Ectodermal cell (in vitro differentiated cells): Measurements from ENCODE around the gene PARD3B.

Experiments
- H3K27ac ChIP-seq: 2 replicates; pipeline ENCODE4 v1.7.0; 2013; ENCODE audit warnings: mild to moderate bottlenecking, low read depth, low read length; ENCODE audit not compliant: insufficient read depth, poor library complexity, severe bottlenecking
- H3K27me3 ChIP-seq: 2 replicates; pipeline ENCODE4 v1.7.0; 2013; ENCODE audit warnings: mild to moderate bottlenecking, low read length; ENCODE audit not compliant: insufficient read depth, control insufficient read depth, poor library complexity, severe bottlenecking
- H3K36me3 ChIP-seq: one replicate; pipeline ENCODE4 v1.7.0; 2013; ENCODE audit warnings: low read length; ENCODE audit not compliant: control insufficient read depth, insufficient read depth
- H3K4me1 ChIP-seq: one replicate; pipeline ENCODE4 v1.7.0; 2013; ENCODE audit warnings: low read length; ENCODE audit not compliant: control insufficient read depth, insufficient read depth
- H3K4me3 ChIP-seq: 2 replicates; pipeline ENCODE4 v1.7.0; 2013; ENCODE audit warnings: low read depth, low read length, control low read depth; ENCODE audit not compliant: insufficient read depth
- H3K9me3 ChIP-seq: 2 replicates; pipeline ENCODE4 v1.7.0; 2013; ENCODE audit warnings: mild to moderate bottlenecking, low read length, moderate library complexity; ENCODE audit not compliant: control insufficient read depth
- WGBS, 2 experiments: methylation state at CpG; one replicate each; pipeline ENCODE4 v1.1.7; 2013; ENCODE audit warnings: missing lambda C conversion rate in 2 of 2; 5-methylcytosine and 5-hydroxymethylcytosine counted together

The PARD3B gene

DNA sequence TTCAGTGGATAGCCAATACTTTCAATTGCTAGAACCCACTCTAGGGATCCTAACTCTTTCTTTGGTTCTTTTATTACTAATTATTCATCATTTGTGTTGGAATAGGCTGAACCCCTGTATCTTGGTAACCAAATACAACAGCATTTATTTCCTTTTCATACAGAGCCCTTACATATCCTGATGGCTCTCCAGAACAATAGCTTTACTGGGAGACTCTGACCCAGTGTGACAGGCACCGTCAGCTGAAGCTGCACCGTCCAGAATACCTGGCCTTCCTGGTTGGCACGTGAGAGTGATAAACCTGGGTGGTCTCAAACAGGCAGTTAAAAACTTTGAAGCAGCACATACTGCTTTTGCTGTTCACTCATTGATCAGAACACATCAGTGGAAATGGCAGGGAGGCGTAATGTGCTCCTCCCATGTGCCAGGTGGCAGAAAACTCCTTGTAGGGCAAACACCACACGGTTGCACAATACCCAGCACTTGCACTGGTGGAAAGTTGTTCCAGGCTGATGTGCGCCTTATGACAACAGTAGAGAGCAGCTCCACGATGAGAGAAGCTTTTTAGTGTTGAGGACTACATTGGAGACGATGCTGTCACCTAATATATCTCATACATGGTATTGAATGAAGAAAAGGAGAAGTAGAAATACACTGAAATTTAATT is 456.2 kb downstream of the PARD3B start:
- H3K27me3 ChIP-seq = no peaks in the 10 kb centered on the region
- no peaks in the 10 kb centered on the region for H3K36me3 ChIP-seq
- WGBS, 2 experiments = 90 to 95% methylated on average over 6 to 8 of the region's 8 CpGs
- H3K4me1 ChIP-seq = no peaks in the 10 kb centered on the region
- no peak overlapping the region for H3K27ac ChIP-seq
- H3K4me3 ChIP-seq = no peak overlapping the region
- H3K9me3 ChIP-seq = no peaks in the 10 kb centered on the region

DNA sequence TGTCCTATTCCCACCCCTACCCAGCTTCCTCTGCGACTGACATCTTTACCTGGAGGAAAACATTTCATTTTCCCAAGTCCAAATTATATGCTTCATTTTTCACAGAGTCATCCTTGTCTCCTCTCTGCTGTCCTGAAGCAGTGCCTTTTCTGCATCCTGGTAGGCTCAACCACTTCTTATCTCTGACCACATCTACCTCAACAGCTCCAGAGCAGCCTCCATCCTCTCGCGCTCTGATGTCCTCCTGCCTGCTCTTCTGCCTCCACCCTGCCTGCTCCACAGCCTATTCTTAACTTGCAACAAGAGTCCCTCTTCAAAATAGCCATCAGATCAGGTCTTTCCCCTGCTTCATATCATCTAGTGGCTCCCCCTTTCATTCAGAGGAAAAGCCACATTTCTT is 457.1 kb downstream of the PARD3B start:
- 90 to 92% methylated on average over 3 of the region's 3 CpGs for WGBS, 2 experiments
- H3K4me1 ChIP-seq = no peaks in the 10 kb centered on the region
- no peak overlapping the region for H3K4me3 ChIP-seq
- no peaks in the 10 kb centered on the region for H3K9me3 ChIP-seq
- H3K27me3 ChIP-seq = no peaks in the 10 kb centered on the region
- no peak overlapping the region for H3K27ac ChIP-seq
- no peaks in the 10 kb centered on the region for H3K36me3 ChIP-seq

DNA sequence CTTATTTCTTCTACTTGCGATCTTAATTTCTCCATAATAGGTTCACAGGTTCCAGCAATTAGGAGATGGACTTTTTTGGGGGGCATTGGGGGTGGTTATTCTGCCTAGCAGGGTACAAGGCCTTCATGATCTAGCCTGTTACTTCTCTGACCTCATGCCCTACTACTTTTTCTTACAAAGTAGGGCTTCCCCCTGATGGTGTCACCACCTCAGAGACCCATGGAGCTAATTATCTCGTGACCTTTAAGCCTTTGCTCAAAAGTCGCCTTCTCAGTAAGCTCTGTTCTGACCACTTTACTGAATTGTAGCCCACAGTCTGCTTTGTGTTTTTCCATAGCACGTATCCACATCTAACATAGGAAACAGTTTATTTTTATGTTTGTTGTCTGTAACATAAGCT is 458.0 kb downstream of the PARD3B start:
- Histone ChIP-seq H3K4me1 (no peaks in the 10 kb centered on the region), H3K27me3 (no peaks in the 10 kb centered on the region), H3K4me3 (no peak overlapping the region), H3K36me3 (no peaks in the 10 kb centered on the region), H3K27ac (no peak overlapping the region), H3K9me3 (no peaks in the 10 kb centered on the region)
- WGBS, 2 experiments = 93% methylated on average over 3 to 4 of the region's 4 CpGs

DNA sequence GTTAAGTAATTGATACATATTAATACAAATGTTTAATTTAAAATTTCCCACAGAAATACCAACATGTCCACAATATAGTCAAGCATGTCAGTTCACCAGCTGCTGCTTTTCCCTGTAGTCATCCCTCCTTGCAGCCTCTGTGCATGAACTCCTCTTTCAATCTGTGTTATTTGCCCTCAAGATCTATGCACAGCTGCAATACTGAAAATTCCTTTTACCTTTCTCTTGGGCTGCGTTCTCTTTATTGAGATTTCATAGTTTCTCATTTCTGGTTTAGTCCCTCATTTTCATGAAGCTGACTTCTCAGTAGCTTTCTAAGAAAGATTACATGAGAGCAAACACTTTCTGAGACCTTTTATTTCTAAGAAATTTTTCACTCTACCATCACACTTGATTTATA is 464.9 kb downstream of the PARD3B start:
- H3K9me3 ChIP-seq = no peaks in the 10 kb centered on the region
- H3K36me3 ChIP-seq = no peaks in the 10 kb centered on the region
- H3K27ac ChIP-seq = no peak overlapping the region
- WGBS, 2 experiments = 52 to 62% methylated on average over 1 of the region's 1 CpG
- no peaks in the 10 kb centered on the region for H3K27me3 ChIP-seq
- no peaks in the 10 kb centered on the region for H3K4me1 ChIP-seq
- H3K4me3 ChIP-seq = no peak overlapping the region

DNA sequence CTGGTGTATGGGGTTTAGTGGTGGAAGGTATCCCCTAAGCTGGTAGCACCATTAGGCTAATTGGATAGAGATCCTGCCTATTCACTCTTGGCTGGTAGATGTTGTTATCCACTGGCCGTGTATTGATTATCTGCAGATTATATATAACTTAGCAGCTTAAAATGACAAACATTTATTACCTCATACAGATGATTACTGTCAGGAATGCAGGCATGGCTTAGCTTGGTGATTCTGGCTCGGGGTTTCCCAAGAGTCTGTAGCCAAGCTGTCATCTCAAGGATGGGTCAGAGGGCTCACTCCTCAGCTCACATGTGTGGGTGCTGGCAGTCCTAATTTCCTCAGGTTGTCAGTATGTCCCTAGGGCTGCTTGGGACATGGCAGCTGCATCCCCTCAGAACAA is 465.8 kb downstream of the PARD3B start:
- no peaks in the 10 kb centered on the region for H3K27me3 ChIP-seq
- H3K4me1 ChIP-seq = no peaks in the 10 kb centered on the region
- no peak overlapping the region for H3K27ac ChIP-seq
- no peaks in the 10 kb centered on the region for H3K36me3 ChIP-seq
- no peaks in the 10 kb centered on the region for H3K9me3 ChIP-seq
- H3K4me3 ChIP-seq = no peak overlapping the region
- 89 to 98% methylated on average over 1 to 2 of the region's 2 CpGs for WGBS, 2 experiments

DNA sequence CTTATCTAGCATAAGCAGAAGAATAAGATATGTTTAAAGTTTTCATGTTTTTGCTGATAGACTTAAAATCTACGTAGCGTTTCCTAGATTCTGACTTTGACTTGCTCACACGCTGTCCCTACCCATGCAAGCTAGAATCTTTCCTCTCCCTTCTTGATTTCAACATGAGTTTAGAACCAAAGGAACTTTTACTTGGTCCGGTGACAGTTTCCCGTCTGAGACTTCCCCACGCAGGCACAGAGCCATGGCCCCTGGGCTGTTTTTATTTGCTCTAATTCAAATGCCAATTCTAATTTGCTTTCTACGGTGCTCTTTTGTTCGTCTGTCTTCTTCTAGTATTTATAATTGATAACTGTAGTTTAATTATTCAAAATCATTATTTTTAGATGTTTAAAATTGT is 467.7 kb downstream of the PARD3B start:
- Histone ChIP-seq H3K9me3 (no peaks in the 10 kb centered on the region), H3K4me1 (no peaks in the 10 kb centered on the region), H3K4me3 (no peak overlapping the region), H3K27me3 (no peaks in the 10 kb centered on the region), H3K36me3 (no peaks in the 10 kb centered on the region), H3K27ac (no peak overlapping the region)
- WGBS, 2 experiments = 90 to 93% methylated on average over 6 of the region's 8 CpGs

DNA sequence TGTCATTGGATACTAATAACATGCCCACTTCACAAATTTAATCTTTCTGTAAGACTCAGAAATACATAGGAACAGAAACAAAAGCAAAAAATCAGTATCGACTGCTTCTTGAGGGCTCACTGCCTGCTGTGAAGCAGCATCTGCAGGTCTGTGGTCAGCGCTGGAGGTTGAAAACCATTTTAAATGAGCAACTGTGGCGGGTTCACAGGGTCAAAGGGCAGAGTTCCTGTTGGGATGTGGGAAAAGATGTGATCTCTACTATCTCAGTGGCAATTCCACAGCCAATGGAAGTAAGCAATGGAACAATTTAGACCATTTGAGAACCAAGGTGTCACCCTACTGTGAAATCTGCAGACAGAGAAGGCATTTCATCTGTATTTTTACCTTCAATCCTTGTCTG is 468.3 kb downstream of the PARD3B start:
- Histone ChIP-seq H3K4me3 (no peak overlapping the region), H3K36me3 (no peaks in the 10 kb centered on the region), H3K9me3 (no peaks in the 10 kb centered on the region), H3K4me1 (no peaks in the 10 kb centered on the region), H3K27ac (no peak overlapping the region), H3K27me3 (no peaks in the 10 kb centered on the region)
- 81 to 83% methylated on average over 3 of the region's 3 CpGs for WGBS, 2 experiments

DNA sequence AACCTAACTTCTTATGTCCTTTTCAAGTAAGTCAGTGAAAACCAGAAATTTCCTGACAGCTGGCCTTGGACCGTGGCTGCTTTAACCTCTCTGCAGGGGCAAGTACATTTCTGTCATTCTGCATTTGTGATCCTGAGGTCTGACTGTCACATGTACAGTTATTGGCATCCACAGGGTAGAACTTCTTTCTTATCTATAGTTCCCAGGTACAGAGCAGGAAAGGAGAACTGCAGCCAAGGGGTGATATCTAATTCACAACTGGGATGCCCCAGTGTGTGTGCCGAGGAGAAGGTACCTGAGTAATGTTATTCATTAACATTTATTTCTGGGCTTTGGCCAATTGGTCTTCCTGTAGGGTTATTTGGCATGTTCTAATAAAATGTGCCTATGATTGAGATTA is 468.9 kb downstream of the PARD3B start:
- Histone ChIP-seq H3K4me1 (no peaks in the 10 kb centered on the region), H3K27ac (no peak overlapping the region)
- 93 to 97% methylated on average over 2 of the region's 2 CpGs for WGBS, 2 experiments

DNA sequence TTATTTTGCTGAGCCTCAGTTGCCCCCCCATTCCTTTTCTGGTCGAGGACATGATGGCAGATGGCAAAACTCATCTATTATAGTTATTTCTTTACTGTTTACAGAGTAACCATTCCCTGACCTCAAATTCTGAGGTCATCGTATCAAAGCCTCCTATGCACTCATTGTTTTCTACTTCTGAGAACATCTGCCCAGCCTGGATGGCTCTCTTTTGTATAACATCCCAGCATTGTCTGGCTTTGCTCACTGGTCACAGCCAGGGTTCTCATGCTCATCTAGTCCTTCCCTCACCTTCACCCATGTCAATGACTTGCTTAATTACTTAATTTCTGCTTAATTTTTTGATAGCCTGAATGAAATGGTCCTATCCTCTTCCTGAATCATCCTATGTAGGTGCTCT is 472.1 kb downstream of the PARD3B start:
- H3K4me1 ChIP-seq = no peaks in the 10 kb centered on the region
- no peaks in the 10 kb centered on the region for H3K9me3 ChIP-seq
- 80 to 89% methylated on average over 2 of the region's 2 CpGs for WGBS, 2 experiments
- no peak overlapping the region for H3K4me3 ChIP-seq
- H3K27me3 ChIP-seq = no peaks in the 10 kb centered on the region
- H3K27ac ChIP-seq = no peak overlapping the region
- H3K36me3 ChIP-seq = no peaks in the 10 kb centered on the region

More for the DNA sequence above, 468.9 kb downstream of the PARD3B start:
- no peaks in the 10 kb centered on the region for H3K27me3 ChIP-seq
- H3K4me3 ChIP-seq = no peak overlapping the region
- no peaks in the 10 kb centered on the region for H3K9me3 ChIP-seq
- no peaks in the 10 kb centered on the region for H3K36me3 ChIP-seq

DNA sequence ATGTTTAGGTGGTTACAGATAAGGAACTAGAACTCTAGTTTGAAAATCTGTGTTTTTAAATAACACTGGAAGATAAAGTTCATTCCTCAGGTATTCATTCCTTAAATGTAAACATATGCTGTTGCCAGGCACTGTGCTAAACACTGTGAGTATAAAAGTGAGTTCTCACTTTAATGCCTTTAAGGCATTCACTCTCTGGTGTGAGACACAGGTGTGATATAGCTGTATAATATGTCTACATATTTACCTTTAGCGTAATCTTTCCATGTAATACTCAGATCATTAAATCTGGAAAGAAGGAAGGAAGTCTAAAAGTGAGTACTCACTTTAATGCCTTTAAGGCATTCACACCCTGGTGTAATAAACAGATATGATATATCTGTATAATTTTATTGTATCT is 472.6 kb downstream of the PARD3B start:
- Histone ChIP-seq H3K27me3 (no peaks in the 10 kb centered on the region), H3K36me3 (no peaks in the 10 kb centered on the region), H3K4me1 (no peaks in the 10 kb centered on the region), H3K4me3 (no peak overlapping the region), H3K27ac (no peak overlapping the region), H3K9me3 (no peaks in the 10 kb centered on the region)
- no CpG with 5 or more reads among the region's 1 CpG for WGBS, 2 experiments

DNA sequence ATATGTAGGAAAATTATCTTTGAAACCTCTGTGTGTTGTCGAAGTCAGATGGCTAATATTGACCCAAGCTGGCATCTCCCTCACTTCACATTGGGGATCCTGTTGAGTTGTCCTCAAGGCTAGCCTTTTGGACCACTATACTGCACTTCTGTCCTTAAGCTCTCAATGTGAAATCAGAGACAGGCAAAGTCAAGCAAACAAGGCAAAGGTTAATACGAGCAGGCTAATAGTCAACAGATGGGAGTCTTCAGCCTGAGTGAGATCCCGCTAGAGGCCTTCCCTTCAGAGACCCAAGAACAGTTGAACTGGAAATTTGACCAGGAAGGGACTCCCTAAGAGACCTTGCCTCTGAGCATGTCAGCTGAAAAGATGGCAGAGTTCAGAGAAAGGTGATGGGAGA is 475.4 kb downstream of the PARD3B start:
- 93 to 94% methylated on average over 3 of the region's 3 CpGs for WGBS, 2 experiments
- Histone ChIP-seq H3K27ac (no peak overlapping the region), H3K4me1 (no peaks in the 10 kb centered on the region), H3K36me3 (no peaks in the 10 kb centered on the region), H3K4me3 (no peak overlapping the region), H3K9me3 (no peaks in the 10 kb centered on the region), H3K27me3 (no peaks in the 10 kb centered on the region)
